Activated T-helper 1 cell treated with anti-CD3 and anti-CD28 coated beads, Interleukin-2, amount 50 U/mL, for 16 hours (primary cell): Measurements from ENCODE around the gene MAP3K20.
"Not testable (repeated sequence)": the region's sequence is repeated elsewhere in the genome, so short reads cannot be mapped to it uniquely, and the experiment has no call there.

Experiments used
- DNase-seq, 2 donors: peaks; one replicate each; pipeline ENCODE4 v3.0.0-alpha.2; 2020; ENCODE audit warnings: low read depth in 1 of 2, low spot score in 1 of 2

The MAP3K20 gene

GRCh38 chr2:173264151-173264550 lies 188.5 kb downstream of the MAP3K20 start:
- DNase-seq, result no peak

GRCh38 chr2:173264603-173265366 lies 189.1 kb downstream of the MAP3K20 start:
- DNase-seq, result no peak

GRCh38 chr2:173271135-173271534 lies 195.5 kb downstream of the MAP3K20 start:
- DNase-seq, result no peak

GRCh38 chr2:173271825-173272224 lies 196.2 kb downstream of the MAP3K20 start:
- DNase-seq, result no peak

- DNase-seq, result no peak
These were observed 197.2 kb downstream of the MAP3K20 start for GRCh38 chr2:173272849-173273248.

GRCh38 chr2:173278794-173279526 lies 203.3 kb downstream of the MAP3K20 start:
- no peak for DNase-seq

GRCh38 chr2:173279527-173279868 lies 203.9 kb downstream of the MAP3K20 start:
- DNase-seq, result no peak

- DNase-seq, result no peak
These were observed 205.2 kb downstream of the MAP3K20 start for GRCh38 chr2:173280853-173281252.

- DNase-seq, result not testable (repeated sequence)
These were observed 206.3 kb downstream of the MAP3K20 start for GRCh38 chr2:173281898-173282297.

- no peak for DNase-seq
These were observed 207.3 kb downstream of the MAP3K20 start for GRCh38 chr2:173282795-173283545.

- DNase-seq, result no peak
These were observed 210.6 kb downstream of the MAP3K20 start for GRCh38 chr2:173286153-173286809.

- DNase-seq, result no peak
These were observed 211.9 kb downstream of the MAP3K20 start for GRCh38 chr2:173287594-173287993.

GRCh38 chr2:173288561-173288960 lies 212.9 kb downstream of the MAP3K20 start:
- no peak for DNase-seq

GRCh38 chr2:173290046-173290445 lies 214.4 kb downstream of the MAP3K20 start:
- no peak for DNase-seq

GRCh38 chr2:173290518-173290917 lies 214.9 kb downstream of the MAP3K20 start:
- no peak for DNase-seq

- no peak for DNase-seq
These were observed 215.8 kb downstream of the MAP3K20 start for GRCh38 chr2:173291412-173291811.

GRCh38 chr2:173296235-173296634 lies 220.6 kb downstream of the MAP3K20 start:
- no peak for DNase-seq

GRCh38 chr2:173298536-173299097 lies 223.0 kb downstream of the MAP3K20 start:
- DNase-seq, result no peak

- no peak for DNase-seq
These were observed 224.1 kb downstream of the MAP3K20 start for GRCh38 chr2:173299764-173300163.

GRCh38 chr2:173300458-173300857 lies 224.8 kb downstream of the MAP3K20 start:
- DNase-seq, result no peak

GRCh38 chr2:173301549-173301948 lies 225.9 kb downstream of the MAP3K20 start:
- not testable (repeated sequence) for DNase-seq
